B cell (primary cell): ENCODE results near the gene RNF181. TPM values are rescaled to one million over a fixed set of nuclear protein-coding genes. Genes with fewer than 3 reads are reported as not detected.

Experiments used
- ATAC-seq: fragments of 200-7000 bp; cut with Tn5 transposase; one replicate; pipeline ENCODE4 v1.10.0; 2021; ENCODE audit warnings: low read depth, mild to moderate bottlenecking, moderate number of reproducible peaks, moderate library complexity
- CTCF ChIA-PET: fragments of 350-600 bp; sonication (Branson Sonifier 250); formaldehyde crosslinking; loops from one replicate; lab custom pipeline; 2021; ENCODE audit warnings: antibody characterized with exemption, inconsistent platforms; lab: Charles Lee
- POLR2A ChIA-PET: fragments of 350-600 bp; sonication (Branson Sonifier 250); formaldehyde crosslinking; loops from one replicate; lab custom pipeline; 2021; ENCODE audit warnings: antibody characterized with exemption; lab: Charles Lee
- DNase-seq: peaks from one replicate; pipeline ENCODE4 v3.0.0; 2013
- H2AFZ ChIP-seq: 2 replicates; pipeline ENCODE4 v1.6.1; 2012; ENCODE audit warnings: mild to moderate bottlenecking, low read depth, low read length; ENCODE audit not compliant: insufficient read depth, poor library complexity, severe bottlenecking
- H3K27ac ChIP-seq, 2 donors: 1 replicate in 1 of 2; 2 replicates in 1 of 2; pipeline ENCODE4 v1.5.1; 2012 to 2013; ENCODE audit warnings: low read length in 2 of 2, mild to moderate bottlenecking in 2 of 2, moderate library complexity in 1 of 2
- H3K27me3 ChIP-seq, 4 experiments: fragments of 200-600 bp in 1 of 4; sonication (generic) in 1 of 4; replicated peaks in 1 of 4; 1 replicate in 2 of 4; 2 replicates in 2 of 4; pipeline versions ENCODE4 v1.6.1 to v1.7.0; 2013 to 2016; ENCODE audit warnings: low read length in 3 of 4, mild to moderate bottlenecking in 2 of 4, mixed read lengths in 1 of 4, moderate library complexity in 1 of 4; ENCODE audit not compliant: insufficient read depth in 4 of 4, control insufficient read depth in 3 of 4; ENCODE audit errors: control extremely low read depth in 1 of 4
- H3K36me3 ChIP-seq, 2 experiments: replicated peaks in 1 of 2; 1 replicate in 1 of 2; 2 replicates in 1 of 2; pipeline versions ENCODE4 v1.6.1 to v1.7.1; 2013; ENCODE audit warnings: low read length in 1 of 2; ENCODE audit not compliant: insufficient read depth in 2 of 2, control insufficient read depth in 1 of 2; ENCODE audit errors: control extremely low read depth in 1 of 2, extremely low read depth in 1 of 2
- H3K4me1 ChIP-seq, 2 donors: fragments of 200-600 bp in 1 of 2; sonication (generic) in 1 of 2; 1 replicate in 1 of 2; 2 replicates in 1 of 2; pipeline versions ENCODE4 v1.5.1 to v1.6.1; 2013 to 2017; ENCODE audit warnings: low read length in 2 of 2; ENCODE audit not compliant: control insufficient read depth in 2 of 2, insufficient read depth in 2 of 2
- H3K4me2 ChIP-seq: replicated peaks from 2 replicates; pipeline ENCODE3; 2012; ENCODE audit warnings: mild to moderate bottlenecking, low read depth, low read length; ENCODE audit not compliant: poor library complexity, severe bottlenecking
- H3K4me3 ChIP-seq, 5 experiments: fragments of 200-600 bp in 1 of 5; sonication (generic) in 1 of 5; 1 replicate in 3 of 5; 2 replicates in 2 of 5; pipeline versions ENCODE4 v1.5.1 to v1.7.0; 2011 to 2016; ENCODE audit warnings: low read length in 4 of 5, mild to moderate bottlenecking in 4 of 5, low read depth in 2 of 5, control low read depth in 1 of 5, moderate library complexity in 1 of 5; ENCODE audit not compliant: insufficient read depth in 1 of 5; ENCODE audit errors: control extremely low read depth in 1 of 5, extremely low read depth in 1 of 5
- H3K79me2 ChIP-seq: fragments of 200-600 bp; sonication (generic); one replicate; pipeline ENCODE4 v1.6.0; 2016; ENCODE audit warnings: low read length; ENCODE audit not compliant: control insufficient read depth, insufficient read depth
- H3K9ac ChIP-seq: fragments of 200-600 bp; sonication (generic); 2 replicates; pipeline ENCODE4 v1.6.1; 2017; ENCODE audit warnings: mild to moderate bottlenecking, low read length, moderate library complexity
- H3K9me3 ChIP-seq, 3 donors: one replicate each; pipeline versions ENCODE4 v1.6.1 to v1.7.1; 2013; ENCODE audit warnings: low read length in 2 of 3; ENCODE audit not compliant: control insufficient read depth in 2 of 3, insufficient read depth in 1 of 3; ENCODE audit errors: control extremely low read depth in 1 of 3
- H4K20me1 ChIP-seq: 2 replicates; pipeline ENCODE4 v1.6.0; 2012; ENCODE audit warnings: mild to moderate bottlenecking, low read length; ENCODE audit not compliant: insufficient read depth, control insufficient read depth, poor library complexity, severe bottlenecking
- H3K27ac Mint-ChIP-seq: one replicate; pipeline ENCODE4 v1.8.0; 2021; ENCODE audit warnings: mixed read lengths
- H3K27me3 Mint-ChIP-seq: one replicate; pipeline ENCODE4 v1.8.0; 2021; ENCODE audit warnings: mixed read lengths
- H3K4me1 Mint-ChIP-seq: one replicate; pipeline ENCODE4 v1.8.0; 2021; ENCODE audit warnings: mixed read lengths
- H3K4me3 Mint-ChIP-seq: one replicate; pipeline ENCODE4 v1.8.0; 2021; ENCODE audit warnings: mixed read lengths
- H3K9me3 Mint-ChIP-seq: one replicate; pipeline ENCODE4 v1.8.0; 2022; ENCODE audit warnings: mixed read lengths; ENCODE audit not compliant: insufficient read depth
- EZH2 ChIP-seq: IDR thresholded peaks from 2 replicates; pipeline ENCODE4 v1.6.1; 2012; ENCODE audit warnings: borderline replicate concordance, low read depth, mild to moderate bottlenecking, moderate library complexity, low read length; ENCODE audit not compliant: insufficient read depth, poor library complexity, severe bottlenecking
- WGBS: methylation state at CpG from one replicate; pipeline ENCODE4 v1.1.5; 2013; ENCODE audit warnings: missing lambda C conversion rate; ENCODE audit not compliant: insufficient coverage; 5-methylcytosine and 5-hydroxymethylcytosine counted together
- intact Hi-C: fragments of 100-400 bp; cut with micrococcal nuclease; formaldehyde crosslinking; loops from one replicate; pipeline ENCODE4 v1.10.0; 2022
- polyA plus RNA-seq: library from polyadenylated mRNA; depleted of rRNA; stranded (reverse); fragments of >200 nt; gene quantifications from 2 replicates; pipeline ENCODE4 v1.2.3, GENCODE V29; 2012
- total RNA-seq, 2 donors: library from RNA; stranded (reverse); fragments of 120-200 nt in 1 of 2; gene quantifications; 1 replicate in 1 of 2; 2 replicates in 1 of 2; pipeline versions ENCODE4 v1.2.3 to v1.2.4, GENCODE V29; 2013 to 2022
- TF ChIP-seq, protein P1 (sequence below): fragments of 200-600 bp; IDR thresholded peaks from one replicate; pipeline ENCODE4 v1.8.0; 2022; ENCODE audit warnings: antibody characterized with exemption, mild to moderate bottlenecking

RNF181 gene
- total and polyA plus RNA-seq, 2 donors (not counting 1 experiment from before 2014, with no cell fraction given): 76.6 to 151 TPM

DNA sequence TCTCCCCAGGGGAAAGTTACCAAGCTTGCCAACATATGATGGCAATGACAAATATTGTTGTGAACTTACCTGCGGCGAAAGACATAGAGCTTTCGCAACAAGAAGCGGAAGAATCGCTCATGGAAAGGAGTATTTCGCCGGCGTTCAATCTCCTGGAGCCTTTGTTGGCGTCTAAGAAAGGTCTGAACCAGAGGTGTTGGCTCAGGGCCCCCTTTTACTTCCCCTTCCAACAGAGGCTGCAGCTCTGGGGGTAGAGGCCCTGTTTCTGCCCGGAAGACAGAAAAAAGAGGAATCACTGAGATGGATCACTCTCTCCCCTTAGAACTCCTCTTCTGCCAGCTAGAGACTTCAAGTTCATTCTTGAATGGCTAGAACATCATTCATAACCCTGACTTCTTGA is 45.1 kb upstream of the RNF181 start:
- Mint-ChIP-seq H3K4me3 (no peak overlapping the region), H3K27me3 (no peaks in the 10 kb centered on the region), H3K27ac (no peak overlapping the region), H3K4me1 (peaks cover 4% of the 10 kb centered on the region), H3K9me3 (no peaks in the 10 kb centered on the region)
- intact Hi-C loops: no loop called here
- ChIA-PET POLR2A (interaction anchor here (0.7 to 4.6 kb wide), 3 partner anchors 11 to 162 kb away, joined by 3 to 30 read pairs (median 4); partner anchors contain the start of gene MAT2A), CTCF (interaction anchor here (0.5 to 10.0 kb wide), 17 partner anchors 10 to 284 kb away, joined by 3 to 299 read pairs (median 10); partner anchors contain the start of genes GGCX, MAT2A, RNF181 and SH2D6)
- Histone ChIP-seq H3K4me2 (no peak overlapping the region), H3K9me3 (no peaks in the 10 kb centered on the region), H3K36me3 (peaks cover 0 to 56% of the 10 kb centered on the region in 2 experiments), H3K27me3 (no peaks in the 10 kb centered on the region), H4K20me1 (no peaks in the 10 kb centered on the region), H3K4me3 (no peak overlapping the region), H3K4me1 (peaks cover 0 to 3% of the 10 kb centered on the region in 2 donors), H2AFZ (no peak overlapping the region), H3K27ac (no peak overlapping the region), H3K9ac (no peak overlapping the region), H3K79me2 (no peaks in the 10 kb centered on the region)
- ATAC-seq (no peak), DNase-seq (no peak)
- TF ChIP-seq, protein P1, sequence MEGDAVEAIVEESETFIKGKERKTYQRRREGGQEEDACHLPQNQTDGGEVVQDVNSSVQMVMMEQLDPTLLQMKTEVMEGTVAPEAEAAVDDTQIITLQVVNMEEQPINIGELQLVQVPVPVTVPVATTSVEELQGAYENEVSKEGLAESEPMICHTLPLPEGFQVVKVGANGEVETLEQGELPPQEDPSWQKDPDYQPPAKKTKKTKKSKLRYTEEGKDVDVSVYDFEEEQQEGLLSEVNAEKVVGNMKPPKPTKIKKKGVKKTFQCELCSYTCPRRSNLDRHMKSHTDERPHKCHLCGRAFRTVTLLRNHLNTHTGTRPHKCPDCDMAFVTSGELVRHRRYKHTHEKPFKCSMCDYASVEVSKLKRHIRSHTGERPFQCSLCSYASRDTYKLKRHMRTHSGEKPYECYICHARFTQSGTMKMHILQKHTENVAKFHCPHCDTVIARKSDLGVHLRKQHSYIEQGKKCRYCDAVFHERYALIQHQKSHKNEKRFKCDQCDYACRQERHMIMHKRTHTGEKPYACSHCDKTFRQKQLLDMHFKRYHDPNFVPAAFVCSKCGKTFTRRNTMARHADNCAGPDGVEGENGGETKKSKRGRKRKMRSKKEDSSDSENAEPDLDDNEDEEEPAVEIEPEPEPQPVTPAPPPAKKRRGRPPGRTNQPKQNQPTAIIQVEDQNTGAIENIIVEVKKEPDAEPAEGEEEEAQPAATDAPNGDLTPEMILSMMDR: no peak
- no peak for TF ChIP-seq EZH2
- 57% methylated on average over 7 of the region's 10 CpGs for WGBS
